K562 (cell line): ENCODE measurements around the gene PRDM10. TPM values are rescaled to one million over a fixed set of nuclear protein-coding genes. Genes with fewer than 3 reads are reported as not detected.

Experiments
- CEBPZ ChIP-seq: fragments of 150-350 bp; IDR thresholded peaks from 2 replicates; pipeline ENCODE4 v1.6.1; 2014; ENCODE audit warnings: low read depth, mild to moderate bottlenecking, low read length, borderline replicate concordance
- FOS ChIP-seq: IDR thresholded peaks from 3 replicates; pipeline ENCODE4 v1.6.1; 2011; ENCODE audit not compliant: insufficient read length; ENCODE audit errors: extremely low read depth
- GTF2E2 ChIP-seq: fragments of 200-800 bp; sonication (Bioruptor generic); IDR thresholded peaks from 2 replicates; pipeline ENCODE4 v1.6.1; 2016; ENCODE audit warnings: missing genetic modification characterization, missing compliant biosample characterization
- ILK ChIP-seq: fragments of 450-650 bp; IDR thresholded peaks from 2 replicates; pipeline ENCODE4 v1.6.1; 2016; ENCODE audit warnings: missing genetic modification characterization, low read depth, mild to moderate bottlenecking, missing compliant biosample characterization, moderate library complexity, borderline replicate concordance
- KAT7 ChIP-seq: sonication (generic); formaldehyde crosslinking; IDR thresholded peaks from 2 replicates; pipeline ENCODE4 v1.8.0; 2022; ENCODE audit warnings: missing genetic modification reagents, mild to moderate bottlenecking, borderline replicate concordance
- KAT8 ChIP-seq: fragments of 450-650 bp; IDR thresholded peaks from 2 replicates; pipeline ENCODE4 v1.6.1; 2016; ENCODE audit warnings: low read depth, mild to moderate bottlenecking
- MTA3 ChIP-seq: fragments of 450-650 bp; formaldehyde crosslinking; IDR thresholded peaks from 2 replicates; pipeline ENCODE4 v1.6.1; 2017; ENCODE audit warnings: mild to moderate bottlenecking, borderline replicate concordance
- NR0B1 ChIP-seq: fragments of 450-650 bp; IDR thresholded peaks from one replicate; pipeline ENCODE4 v1.6.1; 2018; ENCODE audit warnings: mild to moderate bottlenecking, moderate library complexity; ENCODE audit not compliant: partially characterized antibody
- REST ChIP-seq, 2 experiments: fragments of 450-650 bp; formaldehyde crosslinking in 1 of 2; IDR thresholded peaks; 2 replicates each; pipeline versions ENCODE4 v1.4.0 to v1.6.1; 2014 to 2020; ENCODE audit warnings: mild to moderate bottlenecking in 2 of 2, borderline replicate concordance in 1 of 2, low read depth in 1 of 2
- SUPT5H ChIP-seq: fragments of 450-650 bp; IDR thresholded peaks from 2 replicates; pipeline ENCODE4 v1.6.1; 2016
- TCF7L2 ChIP-seq: fragments of 150-350 bp; IDR thresholded peaks from 2 replicates; pipeline ENCODE4 v1.6.1; 2016; ENCODE audit warnings: low read depth, mild to moderate bottlenecking, low read length, moderate library complexity
- ZNF23 ChIP-seq: fragments of 250-450 bp; sonication (Bioruptor Pico); IDR thresholded peaks from 2 replicates; pipeline ENCODE4 v1.4.0; 2020; ENCODE audit warnings: mild to moderate bottlenecking
- polyA plus RNA-seq, 8 experiments: library from polyadenylated mRNA; depleted of rRNA in 4 of 8; stranded (reverse) in 5 of 8; unstranded in 3 of 8; fragments of >200 nt; fragmentation: Nextera tagmentation in 2 of 8; fragmentation: Illumina TruSeq in 1 of 8; extraction: Ambion mirVana in 2 of 8; extraction: Trizol in 1 of 8; gene quantifications; 2 replicates each; pipeline versions ENCODE4 v1.2.1 to v1.2.3, GENCODE V29; 2011 to 2014; ENCODE audit warnings: inconsistent platforms in 1 of 8, missing spikeins in 1 of 8
- total RNA-seq, 7 experiments: library from RNA; depleted of rRNA in 6 of 7; stranded (reverse); fragments of >200 nt in 6 of 7; fragmentation: Illumina TruSeq in 2 of 7; extraction: Trizol in 2 of 7; gene quantifications; 2 replicates each; pipeline versions ENCODE4 v1.2.1 to v1.2.3, GENCODE V29; 2011 to 2021; ENCODE audit warnings: low replicate concordance in 1 of 7

PRDM10 gene
- total and polyA plus RNA-seq, 9 of the 15 experiments (the other 6 are each of a cell fraction or from before 2014, with no cell fraction given), result 0.89 to 9.3 (median 4.5) TPM

GRCh38 chr11:129895126-129896041, 107.3 kb downstream of the PRDM10 start, which contains the start of gene NFRKB (continued):
- no peak for TF ChIP-seq REST (IDR thresholded peaks at IDR 0.05; ENCODE audit: borderline replicate concordance)
- no peak for TF ChIP-seq REST (CRISPR knock-in tag; IDR thresholded peaks at IDR 0.05; ENCODE audit: low read depth)
- TF ChIP-seq ILK, result no peak
- TF ChIP-seq NR0B1, result no peak
- TF ChIP-seq KAT8, result no peak
- TF ChIP-seq SUPT5H, result peak; percentile 92
- 0 out of 2 replicates have a peak, but pooled peaks have one; percentile 64 for TF ChIP-seq KAT7
- no peak for TF ChIP-seq TCF7L2
- no peak for TF ChIP-seq CEBPZ
- TF ChIP-seq ZNF23 (CRISPR knock-in tag), result 0 out of 2 replicates have a peak, but pooled peaks have one; percentile 20
- no peak for TF ChIP-seq FOS
- peak; percentile 13; the same call in 1 of the 2 replicates for TF ChIP-seq MTA3
- TF ChIP-seq GTF2E2 (tag), result no peak
